IPS DF 4.7 (cell line): ENCODE data around the gene LNPEP.
"Not testable (repeated sequence)": the region's sequence is repeated elsewhere in the genome, so short reads cannot be mapped to it uniquely, and the experiment has no call there.

ENCODE experiments used
- DNase-seq: peaks from one replicate; pipeline ENCODE4 v3.0.0-alpha.2; 2013; ENCODE audit warnings: low spot score; ENCODE audit errors: extremely low read depth

Gene LNPEP

GRCh38 chr5:96928931-96929708 is 6.8 kb upstream of the LNPEP start:
- DNase-seq: no peak

- DNase-seq: no peak
These were observed 5.8 kb upstream of the LNPEP start for GRCh38 chr5:96930058-96930457.

- DNase-seq: no peak
These were observed 5.3 kb upstream of the LNPEP start for GRCh38 chr5:96930589-96930988.

- DNase-seq: not testable (repeated sequence)
These were observed 4.8 kb upstream of the LNPEP start for GRCh38 chr5:96931037-96931436.

- DNase-seq: no peak
These were observed 4.3 kb upstream of the LNPEP start for GRCh38 chr5:96931605-96932004.

- DNase-seq: no peak
These were observed 3.9 kb upstream of the LNPEP start for GRCh38 chr5:96932026-96932425.

- DNase-seq: no peak
These were observed 1.8 kb upstream of the LNPEP start for GRCh38 chr5:96933764-96934707.

- peak; percentile 16 for DNase-seq
These were observed 947 bp upstream of the LNPEP start for GRCh38 chr5:96934708-96935558.

GRCh38 chr5:96936431-96937320 is 796 bp downstream of the LNPEP start:
- DNase-seq: no peak

GRCh38 chr5:96940586-96940985 is 4.7 kb downstream of the LNPEP start:
- no peak for DNase-seq

GRCh38 chr5:96941140-96941539 is 5.3 kb downstream of the LNPEP start:
- DNase-seq: no peak

GRCh38 chr5:96942078-96942477 is 6.2 kb downstream of the LNPEP start:
- DNase-seq: no peak

GRCh38 chr5:96942911-96943310 is 7.0 kb downstream of the LNPEP start:
- DNase-seq: no peak

- no peak for DNase-seq
These were observed 7.9 kb downstream of the LNPEP start for GRCh38 chr5:96943799-96944198.

GRCh38 chr5:96945144-96945897 is 9.4 kb downstream of the LNPEP start:
- DNase-seq: no peak

GRCh38 chr5:96946381-96946780 is 10.5 kb downstream of the LNPEP start:
- no peak for DNase-seq

- DNase-seq: no peak
These were observed 16.4 kb downstream of the LNPEP start for GRCh38 chr5:96952118-96952750.

GRCh38 chr5:96952974-96953730 is 17.3 kb downstream of the LNPEP start:
- DNase-seq: no peak
